Thyroid gland (tissue), 4 donors: ENCODE data around the gene TSPAN15. TPM values are rescaled to one million over a fixed set of nuclear protein-coding genes. Genes with fewer than 3 reads are reported as not detected.

Experiments
- DNase-seq, 2 donors: peaks; one replicate each; pipeline ENCODE4 v3.0.0-alpha.2; 2019
- H3K27ac ChIP-seq, 3 donors: fragments of 200-600 bp; sonication (generic); 1 replicate in 2 of 3; 2 replicates in 1 of 3; pipeline ENCODE4 v1.5.1; 2016 to 2019; ENCODE audit warnings: mild to moderate bottlenecking in 1 of 3, moderate library complexity in 1 of 3
- H3K27me3 ChIP-seq: fragments of 200-600 bp; sonication (generic); one replicate; pipeline ENCODE4 v1.5.1; 2019
- H3K36me3 ChIP-seq, 2 donors: fragments of 200-600 bp; sonication (generic); one replicate each; pipeline ENCODE4 v1.5.1; 2016 to 2019
- H3K4me1 ChIP-seq, 2 donors: fragments of 200-600 bp; sonication (generic); one replicate each; pipeline ENCODE4 v1.5.1; 2017 to 2019
- H3K4me3 ChIP-seq, 3 donors: fragments of 200-600 bp; sonication (generic); replicated peaks in 1 of 3; 1 replicate in 2 of 3; 2 replicates in 1 of 3; pipeline ENCODE4 v1.5.1; 2016; ENCODE audit warnings: mild to moderate bottlenecking in 1 of 3
- H3K9me3 ChIP-seq: fragments of 200-600 bp; sonication (generic); one replicate; pipeline ENCODE4 v1.5.1; 2017
- CTCF ChIP-seq, 6 experiments: fragments of 200-600 bp in 3 of 6; fragments of 450-650 bp in 3 of 6; sonication (generic) in 3 of 6; IDR thresholded peaks; one replicate each; pipeline ENCODE4 v1.5.1; 2016 to 2019; ENCODE audit warnings: antibody characterized with exemption in 6 of 6, mild to moderate bottlenecking in 2 of 6, inconsistent platforms in 1 of 6, moderate library complexity in 1 of 6
- POLR2A ChIP-seq, 2 donors: fragments of 450-650 bp; IDR thresholded peaks; one replicate each; pipeline ENCODE4 v1.6.1; 2017; ENCODE audit warnings: antibody characterized with exemption in 2 of 2, mild to moderate bottlenecking in 2 of 2, moderate library complexity in 1 of 2
- WGBS, 2 donors: methylation state at CpG; one replicate each; pipeline ENCODE4 v1.1.5; 2017; 5-methylcytosine and 5-hydroxymethylcytosine counted together
- intact Hi-C: fragments of 100-400 bp; cut with DNase I; formaldehyde crosslinking; loops from one replicate; pipeline ENCODE4 v1.15.1; 2023
- total RNA-seq, 4 donors: library from RNA; depleted of rRNA; stranded (reverse); fragments of >200 nt; gene quantifications; one replicate each; pipeline ENCODE4 v1.2.3, GENCODE V29; 2016

The TSPAN15 gene
- total RNA-seq, 4 donors from 2014 or later: 9.0 to 23.1 (median 17.2) TPM

GRCh38 chr10:69477968-69478597 lies 26.8 kb downstream of the TSPAN15 start:
- Histone ChIP-seq H3K9me3 (no peaks in the 10 kb centered on the region), H3K36me3 (no peaks in the 10 kb centered on the region), H3K27ac (peak overlapping the region in 1 of 3 donors; percentile 60), H3K27me3 (no peaks in the 10 kb centered on the region), H3K4me3 (no peak overlapping the region), H3K4me1 (peaks cover 19 to 54% of the 10 kb centered on the region in 2 donors)
- intact Hi-C loops: no loop called here
- no peak for DNase-seq
- WGBS, 2 donors: 83 to 91% methylated on average over 8 of the region's 8 CpGs
- TF ChIP-seq POLR2A (IDR thresholded peaks at IDR 0.05) (no peak), CTCF (IDR thresholded peaks at IDR 0.05) (no peak)

GRCh38 chr10:69479240-69480067 lies 28.2 kb downstream of the TSPAN15 start:
- H3K9me3 ChIP-seq: no peaks in the 10 kb centered on the region
- intact Hi-C loops: no loop called here
- H3K27ac ChIP-seq: peak overlapping the region; percentile 4 to 82 (median 53)
- WGBS, 2 donors: 64 to 66% methylated on average over 7 of the region's 7 CpGs
- H3K27me3 ChIP-seq: no peaks in the 10 kb centered on the region
- peak in 1 of 2 donors; percentile 36 for DNase-seq
- TF ChIP-seq CTCF (IDR thresholded peaks at IDR 0.05): no peak
- no peak for TF ChIP-seq POLR2A (IDR thresholded peaks at IDR 0.05)
- no peaks in the 10 kb centered on the region for H3K36me3 ChIP-seq
- peaks cover 15 to 40% of the 10 kb centered on the region in 2 donors for H3K4me1 ChIP-seq
- no peak overlapping the region for H3K4me3 ChIP-seq

DNA sequence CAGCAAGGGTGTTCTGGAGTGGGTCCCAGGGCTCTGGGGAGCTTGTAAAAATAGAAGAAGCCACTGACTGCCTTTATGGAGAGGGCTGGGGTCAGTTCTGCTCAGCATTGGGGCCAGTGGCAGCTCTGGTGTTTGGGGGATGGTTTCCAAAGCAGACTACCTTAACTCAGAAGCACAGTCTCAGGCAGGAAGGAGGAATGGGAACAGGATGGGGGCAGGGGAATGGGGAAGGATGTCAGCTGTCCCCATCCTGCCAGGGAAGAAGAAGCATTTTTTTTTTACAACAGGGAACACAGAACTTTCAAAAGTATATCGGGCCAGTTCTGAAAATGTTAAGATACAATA lies 28.8 kb downstream of the TSPAN15 start:
- H3K9me3 ChIP-seq: no peaks in the 10 kb centered on the region
- H3K4me1 ChIP-seq: peaks cover 15 to 40% of the 10 kb centered on the region in 2 donors
- 68 to 83% methylated on average over 1 of the region's 1 CpG for WGBS, 2 donors
- H3K4me3 ChIP-seq: no peak overlapping the region
- DNase-seq: no peak
- intact Hi-C loops: no loop called here
- H3K27me3 ChIP-seq: no peaks in the 10 kb centered on the region
- H3K36me3 ChIP-seq: no peaks in the 10 kb centered on the region
- TF ChIP-seq CTCF (IDR thresholded peaks at IDR 0.05) (no peak), POLR2A (IDR thresholded peaks at IDR 0.05) (no peak)
- peak overlapping the region; percentile 4 to 82 (median 53) for H3K27ac ChIP-seq

DNA sequence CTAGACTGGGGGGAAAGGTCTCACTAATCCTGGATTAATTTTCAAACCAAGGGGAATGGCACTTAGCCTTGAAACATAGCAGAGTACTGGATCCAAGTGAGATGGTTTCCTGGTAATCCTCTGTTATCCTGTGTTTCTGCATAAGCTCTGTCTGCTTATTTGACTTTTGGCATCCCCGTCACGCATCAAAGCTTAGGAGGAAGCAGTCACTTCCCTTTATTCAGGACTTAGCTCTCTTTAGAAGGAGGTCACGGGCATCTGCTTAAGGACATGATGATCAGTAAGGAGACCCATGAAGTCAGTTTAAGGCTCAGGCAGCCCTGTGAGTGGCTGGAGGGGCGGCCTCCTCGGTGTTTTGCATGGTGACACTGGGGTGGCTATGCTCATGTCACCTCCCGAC lies 30.0 kb downstream of the TSPAN15 start:
- TF ChIP-seq CTCF (IDR thresholded peaks at IDR 0.05): no peak
- no peak for TF ChIP-seq POLR2A (IDR thresholded peaks at IDR 0.05)
- no peak for DNase-seq
- Histone ChIP-seq H3K27me3 (no peaks in the 10 kb centered on the region), H3K4me3 (no peak overlapping the region), H3K36me3 (no peaks in the 10 kb centered on the region), H3K27ac (peak overlapping the region; percentile 1 to 82 (median 53)), H3K4me1 (peaks cover 27 to 47% of the 10 kb centered on the region in 2 donors), H3K9me3 (no peaks in the 10 kb centered on the region)
- intact Hi-C loops: no loop called here
- 67 to 85% methylated on average over 6 of the region's 6 CpGs for WGBS, 2 donors
